D721Med (cell line): ENCODE results near the gene MFSD11.
"Not testable (repeated sequence)": the region's sequence is repeated elsewhere in the genome, so short reads cannot be mapped to it uniquely, and the experiment has no call there.

Source experiments
- DNase-seq: peaks from one replicate; pipeline ENCODE4 v3.0.0; 2011; ENCODE audit warnings: low spot score; ENCODE audit not compliant: insufficient read length
- FAIRE-seq: peaks from 2 replicates; lab custom pipeline; 2011; peaks lifted over from hg19 to GRCh38; lab: Jason Lieb, UNC
- CTCF ChIP-seq: IDR thresholded peaks from 2 replicates; pipeline ENCODE4 v1.5.1; 2012; ENCODE audit warnings: mild to moderate bottlenecking, control low read depth; ENCODE audit not compliant: insufficient read depth; ENCODE audit errors: missing control alignments

Gene MFSD11

GRCh38 chr17:76716839-76717215 is 21.1 kb upstream of the MFSD11 start:
- FAIRE-seq (no peak), DNase-seq (no peak)
- no peak for TF ChIP-seq CTCF

GRCh38 chr17:76718516-76718915 is 19.4 kb upstream of the MFSD11 start:
- no peak for TF ChIP-seq CTCF
- FAIRE-seq (no peak), DNase-seq (no peak)

- DNase-seq, result no peak
- no peak for TF ChIP-seq CTCF
- no peak for FAIRE-seq
These were observed 17.7 kb upstream of the MFSD11 start for GRCh38 chr17:76720211-76720610.

DNA sequence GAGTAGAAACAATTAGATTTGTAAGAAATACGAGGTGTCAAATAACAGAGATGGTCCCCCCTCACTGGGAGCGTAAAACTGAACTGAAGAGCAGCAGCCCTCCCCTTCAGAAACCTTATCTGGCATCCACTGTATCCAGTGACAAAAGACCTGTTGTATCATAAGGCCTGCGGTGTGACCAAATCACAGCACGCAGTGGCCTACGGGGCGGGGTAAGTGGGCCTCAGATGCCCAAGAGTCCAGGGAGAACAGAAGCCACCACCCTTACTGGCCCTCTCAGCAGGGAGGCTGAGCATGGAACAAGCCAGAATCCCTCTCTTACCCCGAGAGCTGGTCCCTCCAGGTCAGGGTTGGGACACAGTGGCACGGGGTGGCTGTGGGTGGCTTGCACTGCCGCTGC is 17.0 kb upstream of the MFSD11 start:
- FAIRE-seq, result no peak
- DNase-seq, result no peak
- TF ChIP-seq CTCF, result no peak

GRCh38 chr17:76721463-76721862 is 16.5 kb upstream of the MFSD11 start:
- FAIRE-seq, result no peak
- no peak for DNase-seq
- no peak for TF ChIP-seq CTCF

GRCh38 chr17:76722279-76722678 is 15.6 kb upstream of the MFSD11 start:
- no peak for FAIRE-seq
- DNase-seq, result no peak
- TF ChIP-seq CTCF, result no peak

GRCh38 chr17:76722977-76723376 is 14.9 kb upstream of the MFSD11 start:
- DNase-seq, result not testable (repeated sequence)

GRCh38 chr17:76723812-76724211 is 14.1 kb upstream of the MFSD11 start:
- no peak for FAIRE-seq
- no peak for TF ChIP-seq CTCF
- DNase-seq, result no peak

More at GRCh38 chr17:76722977-76723376, 14.9 kb upstream of the MFSD11 start:
- FAIRE-seq, result not testable (repeated sequence)
